Calu3 (cell line): ENCODE data around the gene BID. TPM values are rescaled to one million over a fixed set of nuclear protein-coding genes. Genes with fewer than 3 reads are reported as not detected.

ENCODE experiments used
- BruUV-seq: library from RNA; stranded (reverse); fragments of 400-500 nt; replicated peaks from 2 replicates; lab custom pipeline; 2021; lab: Mats Ljungman, UMichigan
- CTCF ChIA-PET: fragments of 300-600 bp; sonication (Branson Sonifier 250); formaldehyde crosslinking; loops from one replicate; lab custom pipeline; 2022; ENCODE audit warnings: antibody characterized with exemption; lab: Charles Lee
- DNase-seq: peaks from one replicate; pipeline ENCODE4 v3.0.0; 2022
- H3K27ac Mint-ChIP-seq: one replicate; pipeline ENCODE4 v1.8.0; 2022; ENCODE audit warnings: mixed read lengths; ENCODE audit not compliant: unreplicated experiment
- H3K27me3 Mint-ChIP-seq: one replicate; pipeline ENCODE4 v1.8.0; 2022; ENCODE audit warnings: mixed read lengths; ENCODE audit not compliant: unreplicated experiment
- H3K36me3 Mint-ChIP-seq: one replicate; pipeline ENCODE4 v1.8.0; 2022; ENCODE audit warnings: mild to moderate bottlenecking, moderate library complexity, mixed read lengths; ENCODE audit not compliant: insufficient read depth, unreplicated experiment
- H3K4me1 Mint-ChIP-seq: one replicate; pipeline ENCODE4 v1.8.0; 2022; ENCODE audit warnings: mild to moderate bottlenecking, low read depth, mixed read lengths; ENCODE audit not compliant: unreplicated experiment
- H3K4me3 Mint-ChIP-seq: one replicate; pipeline ENCODE4 v1.8.0; 2022; ENCODE audit warnings: mild to moderate bottlenecking, low read depth, moderate library complexity, mixed read lengths; ENCODE audit not compliant: unreplicated experiment
- H3K9me3 Mint-ChIP-seq: one replicate; pipeline ENCODE4 v1.8.0; 2022; ENCODE audit warnings: low read depth, mixed read lengths; ENCODE audit not compliant: unreplicated experiment
- CTCF ChIP-seq: fragments of 200-600 bp; IDR thresholded peaks from one replicate; pipeline ENCODE4 v1.8.0; 2022; ENCODE audit warnings: antibody characterized with exemption; ENCODE audit not compliant: unreplicated experiment
- intact Hi-C: fragments of 100-400 bp; cut with micrococcal nuclease; formaldehyde crosslinking; loops from one replicate; pipeline ENCODE4 v1.10.0; 2022; ENCODE audit not compliant: unreplicated experiment
- total RNA-seq: library from RNA; stranded (reverse); gene quantifications from 2 replicates; pipeline ENCODE4 v1.2.3, GENCODE V29; 2022

BID gene
- total RNA-seq, 1 experiment from 2014 or later: 99.3 TPM

DNA sequence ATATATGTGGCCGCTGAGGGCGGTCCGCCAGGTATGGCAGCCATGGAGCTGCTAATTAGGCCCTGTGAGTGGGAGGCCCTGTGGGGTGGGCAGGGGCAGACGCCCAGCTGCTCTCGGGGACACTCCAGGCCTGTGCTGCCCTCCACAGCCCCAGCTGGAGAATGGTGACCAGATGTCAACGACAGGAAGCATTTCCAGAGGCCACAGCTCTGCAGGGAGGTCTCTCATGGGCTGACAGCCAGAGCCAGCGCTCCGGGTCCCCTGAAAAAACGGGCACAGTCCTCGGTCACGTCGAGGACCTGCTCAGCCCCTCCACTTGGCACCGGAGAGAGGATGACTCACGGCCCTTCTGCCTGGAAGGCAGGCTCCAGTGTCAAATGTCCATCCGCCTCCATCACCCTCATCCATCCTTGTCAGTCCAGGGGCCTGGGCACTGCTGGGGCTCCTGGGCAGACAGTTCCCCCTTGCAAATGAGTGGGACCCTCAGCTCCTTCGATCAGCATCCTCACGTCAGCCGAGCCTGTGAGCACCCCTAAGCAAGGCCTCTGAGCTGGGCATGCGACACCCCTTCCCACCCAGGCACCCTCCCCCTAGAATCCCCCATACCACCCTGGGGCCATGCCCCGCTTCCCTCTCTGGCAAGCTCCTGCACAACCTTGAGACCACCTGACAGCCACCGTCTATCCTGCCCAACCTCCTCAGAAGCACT, 1.9 kb downstream of the BID start:
- TSS peak; percentile 28 for BruUV-seq
- peaks cover 45% of the 10 kb centered on the region for H3K36me3 Mint-ChIP-seq
- H3K9me3 Mint-ChIP-seq: no peaks in the 10 kb centered on the region
- peak overlapping the region; percentile 68 for H3K27ac Mint-ChIP-seq
- peak; percentile 61 for DNase-seq
- no peak for TF ChIP-seq CTCF
- H3K27me3 Mint-ChIP-seq: no peaks in the 10 kb centered on the region
- peaks cover 31% of the 10 kb centered on the region for H3K4me1 Mint-ChIP-seq
- peak overlapping the region; percentile 91 for H3K4me3 Mint-ChIP-seq
- CTCF ChIA-PET: interaction anchor here (0.5 to 3.5 kb wide), 6 partner anchors 9 to 220 kb away, joined by 3 to 23 read pairs (median 6); no protein-coding TSS in a partner anchor
- intact Hi-C loops: no loop called here

DNA sequence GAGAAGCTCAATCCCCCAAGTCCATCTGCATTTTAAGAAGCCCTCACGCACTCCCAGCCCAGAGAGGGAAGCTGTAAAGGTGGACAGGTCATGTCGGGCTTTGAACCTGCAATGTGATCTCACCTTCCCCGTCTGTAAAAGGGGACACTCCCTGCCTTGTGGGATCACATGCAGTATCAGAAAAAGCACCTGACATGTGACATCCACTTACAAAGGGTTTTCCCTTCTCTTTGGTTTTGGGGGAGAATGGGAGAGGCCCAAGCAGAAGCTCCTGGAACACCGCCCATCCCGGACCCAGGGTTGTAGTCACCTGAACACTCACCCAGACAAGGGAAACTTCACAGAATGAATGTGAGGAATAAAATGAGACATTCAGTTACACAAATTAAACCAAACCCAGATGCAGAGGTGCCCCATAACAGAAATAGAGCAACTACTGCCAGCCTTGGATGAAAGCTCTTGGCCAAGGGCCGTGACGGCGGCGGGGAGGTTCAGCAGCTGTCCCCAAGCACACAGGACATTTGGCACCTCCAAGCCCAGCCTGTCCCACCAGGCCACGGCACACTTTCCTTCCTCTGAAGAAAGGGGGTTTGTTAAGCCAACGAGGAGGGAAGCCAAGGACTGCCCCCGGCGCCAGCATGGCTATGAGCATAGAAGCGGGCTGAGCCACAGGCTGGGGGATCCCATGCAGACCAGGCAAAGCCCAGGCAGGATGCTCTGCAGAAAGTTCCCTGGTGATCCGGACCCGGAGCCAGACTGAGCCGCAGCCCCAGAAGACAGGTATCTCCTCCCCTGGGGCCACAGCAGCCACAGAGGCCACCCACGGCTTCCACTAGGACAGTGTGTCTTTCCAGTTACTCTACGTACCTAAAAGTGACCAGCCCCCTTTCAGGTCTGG, 3.8 kb downstream of the BID start:
- DNase-seq: no peak
- no TSS peak for BruUV-seq
- Mint-ChIP-seq H3K27me3 (no peaks in the 10 kb centered on the region), H3K36me3 (peaks cover 41% of the 10 kb centered on the region), H3K4me1 (peaks cover 31% of the 10 kb centered on the region), H3K9me3 (no peaks in the 10 kb centered on the region), H3K4me3 (no peak overlapping the region), H3K27ac (peak overlapping the region; percentile 64)
- TF ChIP-seq CTCF: no peak
- CTCF ChIA-PET: interaction anchor here (0.6 to 0.7 kb wide), 2 partner anchors 11 to 146 kb away, joined by 3 read pairs; no protein-coding TSS in a partner anchor
- intact Hi-C loops: no loop called here

GRCh38 chr22:17769716-17770082, 4.6 kb downstream of the BID start:
- intact Hi-C loops: no loop called here
- CTCF ChIA-PET: interaction anchor here (0.6 to 0.7 kb wide), 2 partner anchors 12 to 145 kb away, joined by 3 read pairs; no protein-coding TSS in a partner anchor
- DNase-seq: no peak
- no peaks in the 10 kb centered on the region for H3K27me3 Mint-ChIP-seq
- no peaks in the 10 kb centered on the region for H3K9me3 Mint-ChIP-seq
- no TSS peak for BruUV-seq
- TF ChIP-seq CTCF: no peak
- H3K4me3 Mint-ChIP-seq: no peak overlapping the region
- H3K27ac Mint-ChIP-seq: no peak overlapping the region
- H3K4me1 Mint-ChIP-seq: peaks cover 31% of the 10 kb centered on the region
- H3K36me3 Mint-ChIP-seq: peaks cover 38% of the 10 kb centered on the region

DNA sequence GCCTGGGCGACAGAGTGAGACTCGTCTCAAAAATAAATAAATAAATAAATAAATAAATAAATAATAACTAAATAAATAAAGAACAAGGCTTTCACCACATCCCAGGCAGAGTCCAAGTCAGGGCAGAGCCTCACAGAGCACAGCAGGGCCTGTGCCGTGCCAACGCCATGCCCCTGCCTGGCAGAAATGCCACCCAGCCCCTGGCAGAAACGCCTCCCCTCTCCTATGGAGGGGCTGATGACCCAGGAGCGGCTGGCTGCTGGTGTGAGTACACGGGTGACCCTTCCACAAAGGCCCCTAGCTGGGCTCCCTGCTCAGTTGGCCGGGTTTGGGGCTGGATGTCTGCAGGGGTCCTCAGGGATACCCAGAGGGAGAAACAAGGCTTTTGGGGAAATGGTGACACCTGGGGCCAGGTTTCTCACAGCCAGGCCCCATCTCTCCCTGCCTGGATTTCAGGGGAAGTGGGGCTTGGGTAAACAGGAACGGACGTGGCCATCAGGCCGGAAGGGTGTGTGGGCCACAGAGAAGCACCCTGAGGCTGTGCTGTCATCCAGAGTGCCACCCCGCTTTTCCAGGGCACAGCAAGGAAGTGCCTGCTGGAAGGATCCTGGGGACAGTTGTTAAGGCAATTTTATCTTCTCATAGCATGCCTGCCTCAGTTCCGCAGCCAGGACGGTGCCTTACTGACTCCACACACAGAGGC, 5.1 kb downstream of the BID start:
- Mint-ChIP-seq H3K4me1 (peaks cover 35% of the 10 kb centered on the region), H3K36me3 (peaks cover 38% of the 10 kb centered on the region), H3K9me3 (no peaks in the 10 kb centered on the region), H3K27ac (no peak overlapping the region), H3K4me3 (no peak overlapping the region), H3K27me3 (no peaks in the 10 kb centered on the region)
- no peak for TF ChIP-seq CTCF
- CTCF ChIA-PET: no interaction called here
- intact Hi-C loops: no loop called here
- no TSS peak for BruUV-seq
- no peak for DNase-seq
